ENCODE measurements around the gene CRY2. TPM values are rescaled to one million over a fixed set of nuclear protein-coding genes. Genes with fewer than 3 reads are reported as not detected.

CRY2 gene
- total RNA-seq, 2 donors from 2014 or later: 200 to 224 TPM

DNA sequence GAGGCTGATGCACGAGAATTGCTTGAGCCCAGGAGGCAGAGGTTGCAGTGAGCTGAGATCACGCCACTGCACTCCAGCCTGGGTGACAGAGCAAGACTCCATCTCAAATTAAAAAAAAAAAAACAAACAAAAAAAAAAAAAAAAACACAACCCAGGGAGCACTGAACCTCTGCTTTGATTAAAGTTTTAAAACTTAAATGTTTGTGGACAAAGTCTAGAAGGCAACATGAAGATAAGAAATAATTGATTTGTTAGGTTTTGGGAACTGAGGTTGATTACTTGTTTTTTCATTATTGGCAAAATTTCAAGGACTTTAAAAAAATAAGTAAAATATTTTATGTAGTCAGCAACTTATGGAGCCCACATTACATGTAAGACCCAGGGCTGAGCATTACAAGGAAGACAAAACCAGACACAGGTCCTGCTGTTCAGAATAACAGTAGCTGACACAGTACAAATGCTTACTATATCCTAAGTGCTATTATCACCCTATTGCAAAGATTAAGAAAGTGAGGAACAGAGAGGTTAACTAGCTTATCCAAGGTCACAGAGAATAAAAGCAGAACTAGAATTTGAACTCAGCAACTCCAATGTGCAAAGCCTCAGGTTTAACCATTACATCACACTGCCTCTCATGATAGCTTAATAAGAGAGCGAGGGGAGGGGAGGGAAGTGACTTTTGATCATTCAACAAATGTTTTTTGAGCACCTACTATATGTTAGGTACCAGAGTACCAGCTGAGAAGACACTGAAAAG, 2.3 kb upstream of the CRY2 start:
- peak overlapping the region; percentile 94 for H3K27ac Mint-ChIP-seq
- H3K36me3 Mint-ChIP-seq (ENCODE audit: low read depth): no peaks in the 10 kb centered on the region
- ATAC-seq: no peak
- peaks cover 8% of the 10 kb centered on the region for H3K27me3 Mint-ChIP-seq
- DNase-seq: no peak
- no peak overlapping the region for H3K4me3 Mint-ChIP-seq
- no peaks in the 10 kb centered on the region for H3K9me3 ChIP-seq (ENCODE audit: control insufficient read depth, low read length, poor library complexity, severe bottlenecking)
- peaks cover 27% of the 10 kb centered on the region for H3K4me1 Mint-ChIP-seq

DNA sequence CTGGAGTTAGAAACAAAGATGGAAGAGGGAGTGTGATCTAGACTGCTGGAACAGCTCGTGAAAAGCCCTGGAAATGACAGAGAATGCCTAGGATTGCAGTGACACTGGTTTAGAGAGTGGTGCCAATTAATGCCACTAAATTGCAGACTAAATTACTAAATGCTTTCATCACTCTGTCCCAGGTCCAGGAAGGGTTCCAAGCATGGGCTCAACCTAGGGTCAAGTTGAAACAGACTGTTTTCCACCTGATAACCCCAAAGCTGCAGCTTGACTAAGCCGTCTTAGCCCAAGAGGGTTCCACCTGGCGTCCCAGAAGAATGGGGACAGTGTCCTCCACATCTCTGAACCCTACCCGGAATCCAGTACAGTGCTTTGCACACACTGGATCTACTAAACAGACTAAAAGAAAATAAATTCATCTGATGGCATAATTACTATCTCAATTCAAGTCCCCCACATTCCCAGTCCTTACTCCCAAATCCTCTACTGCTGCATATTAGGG, 1.1 kb upstream of the CRY2 start:
- Mint-ChIP-seq H3K4me3 (peak overlapping the region; percentile 83), H3K36me3 (ENCODE audit: low read depth) (no peaks in the 10 kb centered on the region), H3K27ac (peak overlapping the region; percentile 94), H3K27me3 (peaks cover 8% of the 10 kb centered on the region), H3K4me1 (peaks cover 37% of the 10 kb centered on the region)
- no peaks in the 10 kb centered on the region for H3K9me3 ChIP-seq (ENCODE audit: control insufficient read depth, low read length, poor library complexity, severe bottlenecking)
- ATAC-seq: no peak
- no peak for DNase-seq

DNA sequence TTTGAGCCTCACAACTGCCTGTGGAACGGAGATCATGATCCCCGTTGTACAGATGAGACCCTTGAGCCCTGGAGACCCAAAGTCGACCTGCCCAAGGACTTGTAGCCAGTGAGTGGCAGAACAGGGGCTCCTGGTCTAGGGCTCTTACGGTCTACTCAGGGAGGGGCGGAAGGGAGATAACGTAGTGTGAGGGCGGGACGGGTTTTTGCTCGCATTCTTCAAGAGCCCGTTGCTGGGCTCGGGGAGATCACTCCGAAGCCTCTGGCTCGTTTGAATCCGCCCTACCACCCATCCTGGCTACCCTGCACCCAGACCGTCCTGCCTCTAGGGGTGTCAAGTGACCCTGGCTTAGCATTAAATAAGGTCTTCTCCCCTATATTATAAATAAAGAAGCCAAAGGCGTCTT, 639 bp downstream of the CRY2 start:
- Mint-ChIP-seq H3K4me3 (peak overlapping the region; percentile 83), H3K27ac (peak overlapping the region; percentile 94), H3K27me3 (peaks cover under 1% of the 10 kb centered on the region), H3K36me3 (ENCODE audit: low read depth) (no peaks in the 10 kb centered on the region), H3K4me1 (peaks cover 40% of the 10 kb centered on the region)
- peak; percentile 12 for ATAC-seq
- no peaks in the 10 kb centered on the region for H3K9me3 ChIP-seq (ENCODE audit: control insufficient read depth, low read length, poor library complexity, severe bottlenecking)
- DNase-seq: peak in 2 of 3 donors; percentile 13 to 32

DNA sequence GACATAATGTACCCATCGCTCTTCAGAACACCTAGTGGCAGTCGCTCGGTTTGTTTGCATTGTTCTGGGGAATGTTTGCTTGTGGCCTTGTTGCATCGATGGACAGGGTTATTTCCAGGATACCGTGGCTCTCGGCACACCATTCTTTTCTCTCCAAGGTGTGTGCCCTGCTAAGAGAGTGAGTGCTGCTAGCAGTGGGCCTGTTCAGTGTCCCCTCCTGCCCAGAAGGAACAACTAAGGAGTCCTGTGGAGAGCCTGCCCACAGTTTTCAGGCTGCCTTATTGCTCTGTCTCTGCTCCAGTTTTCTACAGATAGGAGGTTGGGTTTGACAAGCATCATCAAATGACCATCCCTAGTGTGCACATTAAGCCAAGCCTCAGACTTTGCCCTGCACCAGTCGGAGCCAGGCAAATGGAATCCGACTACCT, 1.4 kb downstream of the CRY2 start:
- peak overlapping the region; percentile 83 for H3K4me3 Mint-ChIP-seq
- no peaks in the 10 kb centered on the region for H3K36me3 Mint-ChIP-seq (ENCODE audit: low read depth)
- peak overlapping the region; percentile 54 for H3K27ac Mint-ChIP-seq
- H3K4me1 Mint-ChIP-seq: peaks cover 34% of the 10 kb centered on the region
- ATAC-seq (no peak), DNase-seq (no peak)
- no peaks in the 10 kb centered on the region for H3K27me3 Mint-ChIP-seq
- no peaks in the 10 kb centered on the region for H3K9me3 ChIP-seq (ENCODE audit: control insufficient read depth, low read length, poor library complexity, severe bottlenecking)

DNA sequence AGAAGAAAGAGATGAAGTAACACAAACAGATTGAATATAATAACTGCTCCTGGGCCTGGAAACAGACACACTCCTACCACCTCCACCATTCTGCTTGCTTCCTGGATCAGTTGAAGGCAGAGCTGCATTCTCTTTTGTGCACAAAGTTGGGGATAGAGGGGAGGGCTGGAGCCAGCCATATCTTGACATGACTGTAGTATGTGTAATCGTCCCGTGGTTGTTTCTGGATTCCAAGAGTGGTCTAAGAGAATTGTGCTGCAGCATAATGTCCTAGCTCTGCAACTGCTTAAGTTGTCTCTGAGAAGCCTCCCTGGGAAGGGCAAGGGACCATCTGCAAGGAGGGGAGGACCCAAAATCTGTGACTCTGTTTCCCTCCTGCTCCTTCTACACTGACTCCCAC, 3.2 kb downstream of the CRY2 start:
- no peaks in the 10 kb centered on the region for H3K9me3 ChIP-seq (ENCODE audit: control insufficient read depth, low read length, poor library complexity, severe bottlenecking)
- DNase-seq (no peak), ATAC-seq (no peak)
- no peaks in the 10 kb centered on the region for H3K27me3 Mint-ChIP-seq
- no peak overlapping the region for H3K27ac Mint-ChIP-seq
- peak overlapping the region; percentile 36 for H3K4me3 Mint-ChIP-seq
- peaks cover 39% of the 10 kb centered on the region for H3K4me1 Mint-ChIP-seq
- H3K36me3 Mint-ChIP-seq (ENCODE audit: low read depth): no peaks in the 10 kb centered on the region

DNA sequence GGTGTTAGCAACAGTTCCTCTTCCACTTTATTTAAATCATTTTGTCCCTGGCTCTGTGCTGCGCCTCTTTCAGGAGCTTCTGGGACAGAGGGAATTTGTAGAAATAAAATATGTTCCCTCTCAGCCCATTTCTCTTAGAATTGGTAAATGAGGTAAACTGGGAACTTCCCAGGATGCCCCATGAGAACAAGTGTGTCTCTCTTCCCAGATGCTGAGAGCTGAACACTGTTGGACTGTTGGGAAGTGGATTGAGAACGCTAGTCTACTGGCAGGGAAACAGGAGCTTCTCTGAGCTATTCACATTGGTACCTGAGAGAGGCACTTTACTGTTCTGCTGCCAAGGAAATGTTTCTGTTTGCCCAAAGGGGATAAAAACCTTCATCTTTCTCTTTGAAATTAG, 4.0 kb downstream of the CRY2 start:
- Mint-ChIP-seq H3K4me3 (peak overlapping the region; percentile 45), H3K27ac (no peak overlapping the region), H3K27me3 (no peaks in the 10 kb centered on the region), H3K36me3 (ENCODE audit: low read depth) (no peaks in the 10 kb centered on the region), H3K4me1 (peaks cover 40% of the 10 kb centered on the region)
- DNase-seq (no peak), ATAC-seq (no peak)
- H3K9me3 ChIP-seq (ENCODE audit: control insufficient read depth, low read length, poor library complexity, severe bottlenecking): no peaks in the 10 kb centered on the region

DNA sequence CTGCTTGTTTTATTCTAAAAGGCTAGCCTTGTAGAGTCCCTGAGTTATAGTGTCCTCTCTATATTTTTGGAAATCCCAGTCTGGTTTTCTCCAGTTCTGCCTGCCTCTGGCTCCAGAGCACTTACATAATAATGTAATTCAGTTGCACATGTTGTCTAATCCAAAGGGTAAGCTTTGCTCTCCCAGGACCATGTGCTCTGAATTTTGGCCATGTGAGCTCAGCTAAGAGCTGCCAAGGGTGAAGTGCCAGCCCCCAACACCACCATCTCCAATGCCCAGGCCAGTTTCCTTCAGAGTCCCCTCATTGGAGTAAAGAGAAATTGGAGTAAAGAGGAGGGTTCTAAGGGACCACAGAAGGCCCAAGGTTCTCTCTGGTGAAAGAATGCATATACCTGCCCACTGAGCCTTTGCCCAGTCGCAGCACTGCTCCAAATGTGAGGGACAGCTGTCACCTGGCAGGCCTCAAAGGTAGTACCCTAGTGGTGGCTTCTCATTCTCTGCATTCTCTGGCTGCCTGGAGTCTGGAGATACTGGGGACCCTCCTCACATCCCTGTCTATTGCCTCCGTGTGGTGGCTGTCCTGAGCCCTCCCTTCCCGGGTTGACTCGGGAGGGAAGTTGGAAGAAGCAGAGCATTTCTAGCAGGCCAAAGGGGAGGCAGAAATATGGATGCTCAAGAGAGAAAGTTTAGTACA, 4.9 kb downstream of the CRY2 start:
- peaks cover 2% of the 10 kb centered on the region for H3K36me3 Mint-ChIP-seq (ENCODE audit: low read depth)
- H3K4me1 Mint-ChIP-seq: peaks cover 37% of the 10 kb centered on the region
- no peak overlapping the region for H3K27ac Mint-ChIP-seq
- no peaks in the 10 kb centered on the region for H3K9me3 ChIP-seq (ENCODE audit: control insufficient read depth, low read length, poor library complexity, severe bottlenecking)
- H3K4me3 Mint-ChIP-seq: no peak overlapping the region
- no peak for ATAC-seq
- H3K27me3 Mint-ChIP-seq: no peaks in the 10 kb centered on the region
- DNase-seq: no peak

DNA sequence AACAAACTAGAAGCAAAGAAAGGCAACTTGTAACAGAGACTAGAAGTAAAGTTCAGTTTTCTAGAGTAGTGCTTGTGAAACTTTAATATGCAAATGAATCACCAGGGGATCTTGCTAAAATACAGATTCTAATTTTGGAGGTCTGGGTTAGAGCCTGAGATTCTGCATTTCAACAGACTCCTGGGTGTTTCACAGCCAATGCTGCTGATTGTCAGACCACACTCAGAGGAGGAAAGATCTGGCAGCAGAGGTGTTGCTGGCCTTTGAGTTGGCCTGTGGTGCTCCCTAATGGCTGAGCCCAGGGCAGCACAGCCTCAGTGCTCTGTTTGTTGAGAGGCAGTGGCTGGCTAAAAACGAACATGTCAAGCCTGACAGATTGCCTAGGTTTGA, 5.4 kb downstream of the CRY2 start:
- no peak for DNase-seq
- Mint-ChIP-seq H3K4me1 (peaks cover 37% of the 10 kb centered on the region), H3K27ac (no peak overlapping the region), H3K36me3 (ENCODE audit: low read depth) (peaks cover 4% of the 10 kb centered on the region), H3K27me3 (no peaks in the 10 kb centered on the region), H3K4me3 (no peak overlapping the region)
- ATAC-seq: no peak
- no peaks in the 10 kb centered on the region for H3K9me3 ChIP-seq (ENCODE audit: control insufficient read depth, low read length, poor library complexity, severe bottlenecking)

DNA sequence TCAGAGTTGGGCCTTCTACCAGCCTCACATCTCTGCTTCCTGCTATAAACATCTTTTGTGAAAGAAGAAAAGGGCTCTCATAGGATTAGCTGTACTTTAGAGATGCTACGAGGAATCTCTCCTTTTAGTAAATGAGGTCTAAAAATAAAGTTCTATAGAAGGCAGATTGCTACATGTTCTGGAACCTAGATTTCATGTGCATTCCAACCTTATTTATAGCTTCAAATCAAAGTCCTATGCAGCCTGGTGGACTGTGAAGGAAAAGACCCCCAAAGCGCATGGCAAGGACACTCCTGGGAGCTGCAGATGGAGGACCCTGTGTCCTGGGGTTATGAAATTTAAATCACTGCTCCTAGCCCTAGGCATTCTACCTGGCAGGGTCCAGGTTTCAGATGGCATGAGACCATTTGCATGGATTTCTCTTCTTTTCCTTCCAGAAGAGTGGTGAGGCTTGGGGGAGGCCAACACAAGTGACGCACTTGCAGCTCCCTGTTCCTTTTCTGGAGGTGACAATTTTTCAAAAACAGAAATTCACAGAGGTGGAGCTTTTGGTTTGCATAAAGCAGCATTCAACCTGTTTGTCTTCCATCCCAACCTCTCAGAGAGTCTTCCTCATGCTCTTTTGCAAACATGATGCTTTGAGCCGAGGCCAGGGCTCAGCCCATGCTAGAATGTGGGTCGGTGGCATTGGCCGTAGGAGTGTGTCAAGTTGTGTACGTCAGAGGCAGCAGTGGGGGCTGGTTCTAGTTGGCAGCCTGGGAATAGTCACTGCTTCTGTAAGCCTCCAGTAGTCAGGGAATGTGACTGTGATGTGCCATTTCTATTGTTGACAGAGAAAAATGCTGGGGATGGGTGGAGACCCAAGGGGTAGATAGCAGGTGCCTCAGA, 6.3 kb downstream of the CRY2 start:
- Mint-ChIP-seq H3K4me1 (peaks cover 36% of the 10 kb centered on the region), H3K27me3 (no peaks in the 10 kb centered on the region), H3K36me3 (ENCODE audit: low read depth) (peaks cover 7% of the 10 kb centered on the region), H3K27ac (peak overlapping the region; percentile 34), H3K4me3 (no peak overlapping the region)
- no peaks in the 10 kb centered on the region for H3K9me3 ChIP-seq (ENCODE audit: control insufficient read depth, low read length, poor library complexity, severe bottlenecking)
- no peak for ATAC-seq
- DNase-seq: no peak

DNA sequence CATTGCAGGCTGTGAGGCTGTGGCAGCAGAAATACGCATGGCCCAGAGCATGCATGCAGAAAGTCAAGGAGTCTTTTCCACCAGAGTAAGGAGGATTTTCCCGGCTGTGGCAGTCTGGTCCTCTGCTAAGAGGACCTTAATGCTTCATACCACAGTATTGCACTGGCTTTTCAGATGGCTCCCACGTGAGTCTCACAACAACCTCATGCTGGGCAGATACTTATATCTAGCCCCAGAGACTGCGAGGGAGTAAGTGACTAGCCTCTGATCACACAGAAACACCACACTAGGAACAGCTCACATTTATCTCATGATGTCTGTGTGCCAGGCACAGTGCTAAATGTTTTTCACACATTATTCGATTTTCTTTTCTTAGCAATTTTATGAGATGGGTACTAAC, 8.0 kb downstream of the CRY2 start:
- H3K36me3 Mint-ChIP-seq (ENCODE audit: low read depth): peaks cover 8% of the 10 kb centered on the region
- H3K27ac Mint-ChIP-seq: no peak overlapping the region
- H3K9me3 ChIP-seq (ENCODE audit: control insufficient read depth, low read length, poor library complexity, severe bottlenecking): no peaks in the 10 kb centered on the region
- H3K27me3 Mint-ChIP-seq: no peaks in the 10 kb centered on the region
- no peak overlapping the region for H3K4me3 Mint-ChIP-seq
- peaks cover 24% of the 10 kb centered on the region for H3K4me1 Mint-ChIP-seq
- no peak for DNase-seq
- no peak for ATAC-seq

DNA sequence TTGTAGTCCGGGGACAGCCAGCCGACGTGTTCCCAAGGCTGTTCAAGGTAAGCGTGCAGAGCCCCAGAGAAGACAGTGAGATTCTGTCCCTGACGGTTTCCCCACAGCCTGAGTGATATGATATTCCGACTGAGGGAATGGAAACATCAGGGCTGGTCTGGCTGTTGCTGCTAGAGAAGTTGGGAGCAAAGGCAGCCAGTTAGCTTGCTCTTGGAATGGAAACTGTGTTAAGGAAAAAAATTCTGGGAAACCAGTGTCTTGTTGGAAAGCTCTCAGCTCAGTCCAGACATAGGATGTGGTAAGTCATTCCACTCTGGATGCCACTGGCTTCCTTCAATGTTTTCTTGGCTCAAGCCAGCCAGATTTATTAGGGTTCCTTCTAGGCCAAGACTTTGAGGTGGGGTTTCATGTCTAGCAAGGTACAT, 8.8 kb downstream of the CRY2 start:
- Mint-ChIP-seq H3K27ac (no peak overlapping the region), H3K27me3 (no peaks in the 10 kb centered on the region), H3K4me3 (no peak overlapping the region), H3K4me1 (peaks cover 18% of the 10 kb centered on the region), H3K36me3 (ENCODE audit: low read depth) (peaks cover 8% of the 10 kb centered on the region)
- H3K9me3 ChIP-seq (ENCODE audit: control insufficient read depth, low read length, poor library complexity, severe bottlenecking): no peaks in the 10 kb centered on the region
- no peak for ATAC-seq
- DNase-seq: no peak

DNA sequence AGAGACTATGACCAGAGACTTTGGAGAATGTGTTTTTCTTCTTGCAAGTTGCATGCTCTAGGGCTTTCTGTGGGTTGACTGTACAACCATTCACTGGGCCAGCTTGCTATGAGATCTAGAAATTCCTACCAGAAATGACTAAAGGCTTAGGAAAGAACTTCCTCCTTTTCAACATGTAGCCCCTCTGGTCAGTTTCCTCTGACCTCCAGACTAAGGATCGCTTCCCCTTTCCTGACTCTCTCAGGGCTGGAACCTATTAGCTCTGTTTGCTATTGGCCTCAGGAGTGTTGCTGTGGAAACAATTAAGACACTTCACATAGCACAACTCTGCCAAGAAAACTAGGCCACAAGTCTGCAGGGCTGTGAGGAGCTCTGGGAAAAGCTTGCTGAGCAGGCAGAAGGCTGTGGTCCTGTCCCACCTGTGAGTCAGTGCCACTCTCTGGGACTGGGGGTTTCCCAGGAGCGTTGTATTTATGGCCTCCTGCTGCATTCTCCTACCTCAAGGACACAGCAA, 10.7 kb downstream of the CRY2 start:
- H3K4me3 Mint-ChIP-seq: no peak overlapping the region
- H3K36me3 Mint-ChIP-seq (ENCODE audit: low read depth): peaks cover 8% of the 10 kb centered on the region
- H3K27ac Mint-ChIP-seq: no peak overlapping the region
- ATAC-seq (no peak), DNase-seq (no peak)
- peaks cover 11% of the 10 kb centered on the region for H3K4me1 Mint-ChIP-seq
- no peaks in the 10 kb centered on the region for H3K9me3 ChIP-seq (ENCODE audit: control insufficient read depth, low read length, poor library complexity, severe bottlenecking)
- no peaks in the 10 kb centered on the region for H3K27me3 Mint-ChIP-seq

All from T-helper 17 cell (primary cell).